LNCaP clone FGC (cell line): ENCODE results near the gene ATP6V1C2.

ENCODE experiments used
- DNase-seq: peaks from one replicate; pipeline ENCODE4 v3.0.0-alpha.2; 2011; ENCODE audit warnings: low read depth
- H3K4me3 ChIP-seq: 2 replicates; pipeline ENCODE4 v1.5.1; 2011; ENCODE audit warnings: mild to moderate bottlenecking, low read depth, low read length, control low read depth
- CTCF ChIP-seq: IDR thresholded peaks from 2 replicates; pipeline ENCODE4 v1.5.1; 2012; ENCODE audit warnings: mild to moderate bottlenecking; ENCODE audit not compliant: control insufficient read depth, insufficient read depth; ENCODE audit errors: extremely low read depth

Gene ATP6V1C2

GRCh38 chr2:10826026-10826425 is 104.6 kb downstream of the ATP6V1C2 start:
- no peak for TF ChIP-seq CTCF
- no peak for DNase-seq
- no peak overlapping the region for H3K4me3 ChIP-seq

GRCh38 chr2:10826625-10827024 is 105.2 kb downstream of the ATP6V1C2 start:
- no peak for DNase-seq
- no peak overlapping the region for H3K4me3 ChIP-seq
- TF ChIP-seq CTCF = no peak

DNA sequence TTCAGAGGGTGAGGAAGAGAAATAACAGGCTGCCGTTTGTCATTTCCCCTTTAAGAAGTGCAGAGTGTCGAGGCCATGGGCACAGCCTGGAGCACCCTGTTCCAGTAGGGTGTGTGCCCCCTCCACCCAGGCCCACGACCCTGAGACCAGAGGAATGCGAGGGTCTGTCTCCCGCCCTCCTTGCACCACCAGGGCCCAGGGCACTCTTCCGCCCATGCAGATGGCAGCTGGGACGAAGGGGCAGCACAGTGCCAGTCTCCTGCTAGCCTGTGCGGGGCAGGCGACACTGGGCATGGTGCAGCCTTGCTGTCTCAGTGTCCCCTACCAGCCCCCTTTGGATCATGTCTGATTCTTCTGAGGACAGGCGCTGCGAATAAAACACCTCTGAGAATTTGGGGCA is 106.9 kb downstream of the ATP6V1C2 start:
- TF ChIP-seq CTCF = no peak
- H3K4me3 ChIP-seq = no peak overlapping the region
- DNase-seq = no peak

DNA sequence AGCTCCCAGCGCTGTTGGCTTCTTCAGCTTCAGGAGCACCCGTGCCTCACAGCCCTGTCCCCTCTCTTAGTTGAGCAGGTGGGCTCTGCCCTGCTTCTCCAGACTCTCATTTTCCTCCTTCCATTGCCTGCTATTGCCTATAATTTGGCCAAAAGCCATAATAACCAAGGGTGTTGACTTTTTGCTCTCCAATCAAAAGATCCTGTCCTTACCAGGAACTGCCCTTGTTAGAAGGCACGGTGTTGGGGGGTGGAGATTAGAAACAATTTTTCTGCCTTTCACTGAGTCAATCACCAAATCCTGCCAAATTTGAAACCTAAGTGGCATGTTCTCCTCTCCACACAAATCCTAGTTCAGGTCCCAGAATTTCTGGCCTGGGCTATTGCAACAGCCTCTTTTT is 107.9 kb downstream of the ATP6V1C2 start:
- no peak for TF ChIP-seq CTCF
- no peak for DNase-seq
- H3K4me3 ChIP-seq = no peak overlapping the region

- no peak for TF ChIP-seq CTCF
These were observed 108.8 kb downstream of the ATP6V1C2 start for GRCh38 chr2:10830203-10830602.

GRCh38 chr2:10830641-10831399 is 109.4 kb downstream of the ATP6V1C2 start:
- DNase-seq = no peak
- no peak overlapping the region for H3K4me3 ChIP-seq
- TF ChIP-seq CTCF = no peak

More at GRCh38 chr2:10830203-10830602, 108.8 kb downstream of the ATP6V1C2 start:
- no peak for DNase-seq
- no peak overlapping the region for H3K4me3 ChIP-seq
